CD4-positive, alpha-beta T cell (primary cell): Measurements from ENCODE around the gene PKNOX2. TPM values are rescaled to one million over a fixed set of nuclear protein-coding genes. Genes with fewer than 3 reads are reported as not detected.

Experiments
- ATAC-seq: fragments of 200-7000 bp; cut with Tn5 transposase; one replicate; pipeline ENCODE4 v1.10.0; 2022; ENCODE audit warnings: mild to moderate bottlenecking; ENCODE audit not compliant: poor library complexity
- CTCF ChIA-PET: fragments of 350-600 bp; sonication (Branson Sonifier 250); formaldehyde crosslinking; loops from one replicate; lab custom pipeline; 2021; ENCODE audit warnings: antibody characterized with exemption, inconsistent platforms; lab: Charles Lee
- POLR2A ChIA-PET: fragments of 350-600 bp; sonication (Branson Sonifier 250); formaldehyde crosslinking; loops from one replicate; lab custom pipeline; 2021; ENCODE audit warnings: antibody characterized with exemption, inconsistent platforms; lab: Charles Lee
- DNase-seq, 14 experiments: peaks; one replicate each; pipeline ENCODE4 v3.0.0-alpha.2; 2013 to 2020; ENCODE audit warnings: mixed read lengths in 2 of 14
- H3K27ac ChIP-seq, 2 donors: one replicate each; pipeline versions ENCODE4 v1.5.1 to v1.7.0; 2013; ENCODE audit warnings: low read length in 2 of 2, low read depth in 1 of 2, mild to moderate bottlenecking in 1 of 2
- H3K27me3 ChIP-seq, 2 experiments: 1 replicate in 1 of 2; 2 replicates in 1 of 2; pipeline versions ENCODE4 v1.6.1 to v1.7.0; 2013; ENCODE audit warnings: low read length in 2 of 2, control low read depth in 1 of 2, mild to moderate bottlenecking in 1 of 2, moderate library complexity in 1 of 2; ENCODE audit not compliant: insufficient read depth in 2 of 2, control insufficient read depth in 1 of 2
- H3K36me3 ChIP-seq: one replicate; pipeline ENCODE4 v1.6.1; 2013; ENCODE audit warnings: low read length, control low read depth; ENCODE audit not compliant: insufficient read depth
- H3K4me1 ChIP-seq: one replicate; pipeline ENCODE4 v1.6.1; 2013; ENCODE audit warnings: low read length, control low read depth; ENCODE audit not compliant: insufficient read depth
- H3K4me3 ChIP-seq: one replicate; pipeline ENCODE4 v1.5.1; 2013; ENCODE audit warnings: mild to moderate bottlenecking, low read length, moderate library complexity
- H3K9me3 ChIP-seq, 2 experiments: 1 replicate in 1 of 2; 2 replicates in 1 of 2; pipeline versions ENCODE4 v1.6.1 to v1.7.0; 2013; ENCODE audit warnings: low read length in 2 of 2, mild to moderate bottlenecking in 2 of 2, control low read depth in 1 of 2, moderate library complexity in 1 of 2; ENCODE audit not compliant: control insufficient read depth in 1 of 2, insufficient read depth in 1 of 2
- H3K27ac Mint-ChIP-seq: one replicate; pipeline ENCODE4 v1.8.0; 2020; ENCODE audit warnings: mixed read lengths
- H3K27me3 Mint-ChIP-seq: one replicate; pipeline ENCODE4 v1.8.0; 2021; ENCODE audit warnings: mixed read lengths
- H3K36me3 Mint-ChIP-seq: one replicate; pipeline ENCODE4 v1.8.0; 2021; ENCODE audit warnings: low read depth, mixed read lengths
- H3K4me1 Mint-ChIP-seq: one replicate; pipeline ENCODE4 v1.8.0; 2021; ENCODE audit warnings: low read depth, mixed read lengths
- H3K4me3 Mint-ChIP-seq: one replicate; pipeline ENCODE4 v1.8.0; 2020; ENCODE audit warnings: mild to moderate bottlenecking, mixed read lengths
- H3K9me3 Mint-ChIP-seq: one replicate; pipeline ENCODE4 v1.8.0; 2020; ENCODE audit warnings: mixed read lengths
- intact Hi-C, 2 experiments: fragments of 100-400 bp; cut with DNase I in 1 of 2; cut with micrococcal nuclease in 1 of 2; formaldehyde crosslinking; loops; one replicate each; pipeline versions ENCODE4 v1.15.1 to v1.9.0; 2023 to 2025; cut with DNase I, micrococcal nuclease
- total RNA-seq, 174 experiments: library from RNA in 2 of 174; stranded (reverse) in 2 of 174; gene quantifications; one replicate each; pipeline ENCODE4 v1.2.3 and lab custom pipeline; 2021 to 2026
- TF ChIP-seq, protein P1 (sequence below): fragments of 200-600 bp; IDR thresholded peaks from one replicate; pipeline ENCODE4 v1.8.0; 2022; ENCODE audit warnings: antibody characterized with exemption, mild to moderate bottlenecking

Gene PKNOX2
- total RNA-seq, 2 experiments from 2014 or later: not detected

DNA sequence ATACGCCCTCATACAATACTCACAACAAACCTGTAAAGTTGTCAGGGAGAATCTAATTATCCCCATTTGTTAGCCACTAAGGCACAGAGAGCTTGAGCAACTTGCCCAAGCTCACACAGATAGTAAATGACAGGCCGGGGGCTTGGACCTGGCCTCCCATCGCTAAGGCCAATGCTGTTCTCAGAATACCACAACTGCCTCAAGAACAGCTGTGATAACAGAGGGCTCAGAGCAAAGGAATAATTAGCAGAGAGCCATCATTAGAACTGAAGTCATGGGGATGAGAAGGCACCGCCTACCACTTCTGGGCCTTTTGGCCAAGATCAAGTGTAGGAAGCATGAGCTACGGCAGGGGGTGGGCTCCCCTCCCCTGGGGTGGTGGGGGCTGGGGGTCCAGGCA is 232.9 kb downstream of the PKNOX2 start:
- no peaks in the 10 kb centered on the region for H3K9me3 Mint-ChIP-seq
- POLR2A ChIA-PET: no interaction called here
- TF ChIP-seq, protein P1, sequence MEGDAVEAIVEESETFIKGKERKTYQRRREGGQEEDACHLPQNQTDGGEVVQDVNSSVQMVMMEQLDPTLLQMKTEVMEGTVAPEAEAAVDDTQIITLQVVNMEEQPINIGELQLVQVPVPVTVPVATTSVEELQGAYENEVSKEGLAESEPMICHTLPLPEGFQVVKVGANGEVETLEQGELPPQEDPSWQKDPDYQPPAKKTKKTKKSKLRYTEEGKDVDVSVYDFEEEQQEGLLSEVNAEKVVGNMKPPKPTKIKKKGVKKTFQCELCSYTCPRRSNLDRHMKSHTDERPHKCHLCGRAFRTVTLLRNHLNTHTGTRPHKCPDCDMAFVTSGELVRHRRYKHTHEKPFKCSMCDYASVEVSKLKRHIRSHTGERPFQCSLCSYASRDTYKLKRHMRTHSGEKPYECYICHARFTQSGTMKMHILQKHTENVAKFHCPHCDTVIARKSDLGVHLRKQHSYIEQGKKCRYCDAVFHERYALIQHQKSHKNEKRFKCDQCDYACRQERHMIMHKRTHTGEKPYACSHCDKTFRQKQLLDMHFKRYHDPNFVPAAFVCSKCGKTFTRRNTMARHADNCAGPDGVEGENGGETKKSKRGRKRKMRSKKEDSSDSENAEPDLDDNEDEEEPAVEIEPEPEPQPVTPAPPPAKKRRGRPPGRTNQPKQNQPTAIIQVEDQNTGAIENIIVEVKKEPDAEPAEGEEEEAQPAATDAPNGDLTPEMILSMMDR: no peak
- CTCF ChIA-PET: no interaction called here
- H3K36me3 Mint-ChIP-seq: no peaks in the 10 kb centered on the region
- H3K27me3 Mint-ChIP-seq: peaks cover 57% of the 10 kb centered on the region
- intact Hi-C loops: no loop called here
- Histone ChIP-seq H3K27ac (no peak overlapping the region), H3K4me3 (no peak overlapping the region), H3K27me3 (peaks cover 5 to 6% of the 10 kb centered on the region in 2 experiments), H3K4me1 (no peaks in the 10 kb centered on the region), H3K36me3 (no peaks in the 10 kb centered on the region), H3K9me3 (no peaks in the 10 kb centered on the region)
- ATAC-seq: no peak
- no peak for DNase-seq
- H3K27ac Mint-ChIP-seq: no peak overlapping the region
- H3K4me3 Mint-ChIP-seq: no peak overlapping the region
- H3K4me1 Mint-ChIP-seq: no peaks in the 10 kb centered on the region

DNA sequence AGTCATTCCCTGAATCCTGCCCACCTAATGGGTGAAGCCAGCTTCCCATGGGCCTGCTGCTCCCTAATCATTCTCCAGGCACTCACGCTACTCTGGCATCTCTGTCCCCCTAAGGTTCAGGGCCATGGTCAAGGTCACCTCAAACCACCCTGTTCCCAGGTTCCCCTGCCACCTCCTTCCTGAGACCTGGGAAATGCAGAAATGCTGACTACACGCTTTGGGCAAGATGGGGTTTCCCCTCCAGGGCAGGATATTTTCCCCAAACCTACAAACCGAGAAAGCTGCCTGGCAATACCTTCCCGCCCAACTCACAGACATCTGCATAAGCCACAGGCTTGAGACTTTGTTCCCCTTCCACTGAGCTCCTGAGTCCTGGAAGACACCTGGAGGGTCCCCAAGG is 233.9 kb downstream of the PKNOX2 start:
- TF ChIP-seq, protein P1: no peak
- Mint-ChIP-seq H3K4me1 (no peaks in the 10 kb centered on the region), H3K27ac (no peak overlapping the region), H3K4me3 (no peak overlapping the region), H3K9me3 (no peaks in the 10 kb centered on the region), H3K36me3 (no peaks in the 10 kb centered on the region), H3K27me3 (peaks cover 63% of the 10 kb centered on the region)
- intact Hi-C loops: no loop called here
- DNase-seq (no peak), ATAC-seq (no peak)
- no peak overlapping the region for H3K27ac ChIP-seq
- no peaks in the 10 kb centered on the region for H3K36me3 ChIP-seq
- peaks cover 6 to 7% of the 10 kb centered on the region in 2 experiments for H3K27me3 ChIP-seq
- no peak overlapping the region for H3K4me3 ChIP-seq
- no peaks in the 10 kb centered on the region for H3K4me1 ChIP-seq
- ChIA-PET POLR2A (no interaction called here), CTCF (no interaction called here)
- no peaks in the 10 kb centered on the region for H3K9me3 ChIP-seq

DNA sequence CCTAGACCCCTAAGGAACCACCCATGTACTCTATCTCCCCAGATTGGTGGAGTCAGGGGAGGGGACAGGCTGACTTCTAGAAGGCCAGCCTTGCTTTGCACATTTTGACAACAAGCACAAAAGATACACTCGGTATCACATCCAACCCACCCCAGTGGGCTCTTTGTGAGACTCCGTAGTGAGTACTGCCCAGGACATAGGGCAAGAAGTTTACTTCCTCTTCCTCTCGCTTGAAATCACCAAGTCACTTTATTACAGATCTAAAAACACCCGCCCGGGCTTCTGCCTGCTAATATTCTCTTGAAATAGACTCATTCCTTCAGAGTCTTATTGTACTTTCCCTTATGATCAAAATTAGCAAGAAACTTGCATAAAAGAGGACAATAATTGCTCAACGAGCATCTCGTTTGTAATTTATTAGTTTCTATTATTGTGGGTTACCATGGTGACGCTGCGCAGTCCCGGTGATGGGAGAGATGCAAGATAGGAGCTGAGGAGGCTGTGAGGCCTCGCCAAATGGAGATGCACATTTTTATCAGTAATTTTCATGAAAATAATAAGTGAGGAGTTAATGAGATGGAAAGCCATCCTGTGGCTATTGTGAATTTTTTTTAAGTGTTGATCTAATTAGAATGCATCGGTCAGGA is 234.6 kb downstream of the PKNOX2 start:
- H3K9me3 Mint-ChIP-seq: no peaks in the 10 kb centered on the region
- Histone ChIP-seq H3K4me3 (no peak overlapping the region), H3K4me1 (no peaks in the 10 kb centered on the region), H3K27ac (no peak overlapping the region), H3K27me3 (peaks cover 6 to 10% of the 10 kb centered on the region in 2 experiments), H3K9me3 (peaks cover 0 to 3% of the 10 kb centered on the region in 2 experiments), H3K36me3 (no peaks in the 10 kb centered on the region)
- H3K36me3 Mint-ChIP-seq: no peaks in the 10 kb centered on the region
- ATAC-seq: no peak
- intact Hi-C loops: no loop called here
- DNase-seq: no peak
- H3K27me3 Mint-ChIP-seq: peaks cover 67% of the 10 kb centered on the region
- H3K4me3 Mint-ChIP-seq: no peak overlapping the region
- POLR2A ChIA-PET: no interaction called here
- CTCF ChIA-PET: no interaction called here
- no peak overlapping the region for H3K27ac Mint-ChIP-seq
- TF ChIP-seq, protein P1: no peak
- H3K4me1 Mint-ChIP-seq: no peaks in the 10 kb centered on the region
